Activated CD4-positive, alpha-beta T cell treated with anti-CD3 and anti-CD28 coated beads for 36 hours (primary cell): Measurements from ENCODE around the gene ENDOD1. TPM values are rescaled to one million over a fixed set of nuclear protein-coding genes. Genes with fewer than 3 reads are reported as not detected.
"Not testable (repeated sequence)": the region's sequence is repeated elsewhere in the genome, so short reads cannot be mapped to it uniquely, and the experiment has no call there.

Experiments
- ATAC-seq: fragments of 200-7000 bp; cut with Tn5 transposase; one replicate; pipeline ENCODE4 v1.10.0; 2021; ENCODE audit warnings: mild to moderate bottlenecking, moderate library complexity
- CTCF ChIA-PET: fragments of 350-600 bp; sonication (Branson Sonifier 250); formaldehyde crosslinking; loops from one replicate; lab custom pipeline; 2021; ENCODE audit warnings: antibody characterized with exemption; lab: Charles Lee
- POLR2A ChIA-PET: fragments of 350-600 bp; sonication (Branson Sonifier 250); formaldehyde crosslinking; loops from one replicate; lab custom pipeline; 2021; ENCODE audit warnings: antibody characterized with exemption, inconsistent platforms; lab: Charles Lee
- DNase-seq: peaks from one replicate; pipeline ENCODE4 v3.0.0-alpha.2; 2020
- H3K27ac Mint-ChIP-seq: one replicate; pipeline ENCODE4 v1.8.0; 2021; ENCODE audit warnings: mixed read lengths
- H3K27me3 Mint-ChIP-seq: one replicate; pipeline ENCODE4 v1.8.0; 2021; ENCODE audit warnings: mixed read lengths
- H3K36me3 Mint-ChIP-seq: one replicate; pipeline ENCODE4 v1.8.0; 2021; ENCODE audit warnings: low read depth, mixed read lengths
- H3K4me1 Mint-ChIP-seq: one replicate; pipeline ENCODE4 v1.8.0; 2021; ENCODE audit warnings: mixed read lengths
- H3K4me3 Mint-ChIP-seq: one replicate; pipeline ENCODE4 v1.8.0; 2021; ENCODE audit warnings: mild to moderate bottlenecking, moderate library complexity, mixed read lengths
- H3K9me3 Mint-ChIP-seq: one replicate; pipeline ENCODE4 v1.8.0; 2021; ENCODE audit warnings: low read depth, mixed read lengths
- intact Hi-C, 2 experiments: fragments of 100-400 bp; cut with DNase I in 1 of 2; cut with micrococcal nuclease in 1 of 2; formaldehyde crosslinking; loops; one replicate each; pipeline versions ENCODE4 v1.14.2 to v1.15.1; 2022 to 2024; cut with DNase I, micrococcal nuclease
- total RNA-seq, 2 experiments: library from RNA; stranded (reverse); gene quantifications; one replicate each; pipeline ENCODE4 v1.2.3, GENCODE V29; 2021

Gene ENDOD1
- total RNA-seq, 2 experiments from 2014 or later, result 11.1 to 13.1 TPM

DNA sequence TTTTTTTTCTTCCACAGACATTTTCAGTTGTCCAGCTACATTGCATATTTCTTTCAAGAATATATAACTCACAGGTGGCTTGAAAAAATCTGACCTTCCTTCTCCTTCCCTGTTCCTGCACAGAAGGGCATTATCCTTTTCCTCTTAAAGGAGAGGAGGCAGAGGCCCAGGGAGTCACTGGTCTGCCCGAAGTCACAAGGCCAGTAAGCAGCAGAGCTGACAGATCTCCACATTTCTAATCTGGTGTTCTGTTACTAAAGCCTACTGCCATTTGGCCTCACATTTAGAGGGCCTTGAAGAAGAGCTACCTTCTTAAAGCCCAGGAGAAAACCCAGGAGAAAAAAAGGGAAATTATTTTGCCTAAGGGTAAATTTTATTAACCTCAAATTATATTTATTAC, 12.3 kb downstream of the ENDOD1 start:
- POLR2A ChIA-PET, result no interaction called here
- Mint-ChIP-seq H3K27ac (no peak overlapping the region), H3K36me3 (no peaks in the 10 kb centered on the region), H3K4me1 (peaks cover 10% of the 10 kb centered on the region), H3K9me3 (no peaks in the 10 kb centered on the region), H3K27me3 (no peaks in the 10 kb centered on the region), H3K4me3 (no peak overlapping the region)
- CTCF ChIA-PET, result interaction anchor here (0.6 to 1.4 kb wide), 5 partner anchors 10 to 41 kb away, joined by 3 to 8 read pairs (median 4); partner anchors contain the start of gene SRSF8
- DNase-seq, result no peak
- intact Hi-C loops, result no loop called here
- no peak for ATAC-seq

DNA sequence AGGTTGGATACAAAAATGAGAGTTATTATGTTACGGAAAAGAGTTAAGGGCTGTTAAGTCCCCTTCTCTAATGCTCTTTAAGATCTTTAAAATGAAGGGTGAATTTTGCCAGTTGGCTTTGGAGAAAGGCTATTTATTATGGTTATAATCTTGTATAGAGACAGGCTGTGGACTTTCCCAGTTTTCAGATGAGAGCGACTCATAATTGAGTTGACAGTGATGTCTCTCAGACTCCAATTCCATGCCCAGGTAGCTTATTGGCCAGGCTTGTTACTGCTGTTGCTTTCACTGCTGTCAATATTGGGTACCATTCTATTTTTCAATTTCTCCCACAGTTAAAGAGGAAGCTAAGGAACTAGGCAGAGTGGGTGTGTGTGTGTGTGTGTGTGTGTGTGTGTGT, 13.1 kb downstream of the ENDOD1 start:
- DNase-seq, result no peak
- POLR2A ChIA-PET, result no interaction called here

DNA sequence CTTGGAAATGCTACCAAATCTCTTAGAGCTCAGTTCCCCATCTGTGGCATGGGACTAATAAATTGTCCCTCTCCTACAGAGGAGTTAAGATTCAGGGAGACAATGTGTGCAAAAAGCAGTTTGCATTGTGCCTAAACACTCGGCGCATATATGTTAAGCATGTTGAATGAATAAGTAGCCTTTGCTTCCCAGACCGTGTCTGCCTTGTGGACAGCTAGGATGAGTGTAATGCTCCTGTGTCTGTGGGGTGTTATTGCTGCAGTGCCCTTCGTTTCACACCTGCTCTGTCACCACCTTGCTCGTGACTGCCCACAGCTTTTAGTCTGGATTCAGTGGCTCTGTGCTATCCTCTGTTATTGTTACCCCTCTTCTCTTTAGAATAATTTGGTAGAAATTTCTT, 14.1 kb downstream of the ENDOD1 start:
- no peaks in the 10 kb centered on the region for H3K36me3 Mint-ChIP-seq
- ChIA-PET CTCF (interaction anchor here (0.6 to 1.7 kb wide), 5 partner anchors 10 to 463 kb away, joined by 3 to 6 read pairs (median 4); no protein-coding TSS in a partner anchor), POLR2A (no interaction called here)
- no peaks in the 10 kb centered on the region for H3K27me3 Mint-ChIP-seq
- no peaks in the 10 kb centered on the region for H3K9me3 Mint-ChIP-seq
- ATAC-seq (no peak), DNase-seq (no peak)
- no peak overlapping the region for H3K4me3 Mint-ChIP-seq
- intact Hi-C loops, result no loop called here
- H3K4me1 Mint-ChIP-seq, result peaks cover 5% of the 10 kb centered on the region
- no peak overlapping the region for H3K27ac Mint-ChIP-seq

More for the DNA sequence above, 13.1 kb downstream of the ENDOD1 start:
- no peak overlapping the region for H3K27ac Mint-ChIP-seq
- ATAC-seq, result no peak
- H3K9me3 Mint-ChIP-seq, result no peaks in the 10 kb centered on the region
- H3K4me3 Mint-ChIP-seq, result no peak overlapping the region
- H3K4me1 Mint-ChIP-seq, result peaks cover 5% of the 10 kb centered on the region
- no peaks in the 10 kb centered on the region for H3K36me3 Mint-ChIP-seq
- intact Hi-C loops, result no loop called here
- CTCF ChIA-PET, result interaction anchor here (0.6 to 1.4 kb wide), 9 partner anchors 9 to 42 kb away, joined by 3 to 8 read pairs (median 4); partner anchors contain the start of gene SRSF8
- no peaks in the 10 kb centered on the region for H3K27me3 Mint-ChIP-seq

DNA sequence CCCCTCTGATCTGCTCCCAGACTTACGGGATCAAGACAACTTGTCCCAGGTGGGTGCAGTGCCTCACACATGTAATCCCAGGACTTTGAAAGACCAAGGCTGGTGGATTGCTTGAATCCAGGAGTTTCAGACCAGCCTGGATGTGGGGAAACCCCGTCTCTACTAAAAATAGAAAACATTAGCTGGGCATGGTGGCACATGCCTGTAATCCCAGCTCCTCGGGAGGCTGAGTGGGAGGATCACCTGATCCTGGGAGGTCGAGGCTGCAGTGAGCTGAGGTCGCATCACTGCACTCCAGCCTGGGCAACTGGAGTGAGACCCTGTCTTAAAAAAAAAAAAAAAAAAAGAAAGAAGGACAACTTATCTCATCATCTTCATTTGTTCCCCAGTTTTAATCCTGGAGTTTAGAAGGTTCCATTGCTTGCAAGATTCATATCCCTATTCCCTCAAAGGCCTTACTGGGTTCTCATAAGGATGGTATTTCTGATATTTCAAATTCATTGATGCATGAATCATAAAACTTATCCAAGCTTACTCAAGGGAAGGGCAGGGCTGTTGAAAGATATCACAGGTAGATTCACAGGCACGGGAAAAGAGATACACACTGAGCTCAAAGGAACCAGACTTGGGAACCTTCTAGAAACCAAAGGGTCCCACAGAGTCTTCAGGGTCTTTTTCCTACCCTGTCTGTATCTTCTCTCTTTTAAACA, 14.6 kb downstream of the ENDOD1 start:
- Mint-ChIP-seq H3K27ac (no peak overlapping the region), H3K9me3 (no peaks in the 10 kb centered on the region), H3K27me3 (no peaks in the 10 kb centered on the region), H3K36me3 (no peaks in the 10 kb centered on the region), H3K4me1 (peaks cover 5% of the 10 kb centered on the region), H3K4me3 (no peak overlapping the region)
- intact Hi-C loops, result no loop called here
- ChIA-PET CTCF (interaction anchor here (0.6 to 1.7 kb wide), 4 partner anchors 11 to 463 kb away, joined by 3 to 6 read pairs (median 4); no protein-coding TSS in a partner anchor), POLR2A (no interaction called here)
- DNase-seq (no peak), ATAC-seq (no peak)

DNA sequence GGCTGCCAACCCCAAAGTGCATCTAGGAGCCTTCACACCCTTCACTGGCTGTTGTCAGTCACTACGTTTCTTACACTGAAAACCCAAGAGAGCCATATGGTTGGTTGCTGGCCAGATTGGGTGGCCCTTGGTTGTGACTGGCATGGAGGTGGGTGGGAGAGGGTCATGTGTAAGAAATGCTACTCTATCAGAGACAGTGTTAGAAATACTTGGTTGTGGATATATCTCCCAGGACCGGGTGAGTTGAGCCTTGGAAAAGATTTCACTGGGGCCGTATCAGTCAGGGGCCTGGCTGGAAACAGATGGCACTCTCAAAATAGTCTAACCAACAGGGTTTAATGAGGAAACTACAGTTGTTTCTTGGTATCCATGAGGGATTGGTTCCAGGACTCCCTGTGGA, 15.2 kb downstream of the ENDOD1 start:
- Mint-ChIP-seq H3K4me3 (no peak overlapping the region), H3K27ac (no peak overlapping the region), H3K4me1 (peaks cover 5% of the 10 kb centered on the region), H3K9me3 (no peaks in the 10 kb centered on the region), H3K27me3 (no peaks in the 10 kb centered on the region), H3K36me3 (peaks cover 4% of the 10 kb centered on the region)
- ATAC-seq (no peak), DNase-seq (no peak)
- CTCF ChIA-PET, result interaction anchor here (1.7 kb wide), 1 partner anchor 11 kb away, joined by 5 read pairs; no protein-coding TSS in a partner anchor
- intact Hi-C loops, result no loop called here
- POLR2A ChIA-PET, result no interaction called here

DNA sequence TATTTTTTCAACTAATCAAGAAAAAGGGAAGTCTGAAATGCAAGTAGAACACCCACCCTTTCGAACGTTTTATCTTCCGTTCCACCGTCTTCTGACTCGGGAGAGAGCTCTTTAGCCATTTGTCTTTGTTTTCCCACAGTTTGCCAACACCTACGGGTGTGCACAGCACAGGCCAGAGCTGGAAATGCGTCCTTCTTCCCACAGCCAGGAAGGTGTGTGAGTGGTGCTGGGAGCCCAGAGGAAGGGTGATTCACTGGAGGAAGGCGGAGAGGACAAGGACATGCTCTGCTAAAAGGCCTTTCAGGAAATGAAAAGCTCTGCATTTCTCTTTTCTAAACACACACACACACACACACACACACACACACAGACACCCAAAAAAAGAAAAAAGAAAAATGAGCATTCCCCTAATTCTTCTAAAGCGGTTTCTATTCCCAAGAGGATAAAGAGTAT, 18.5 kb downstream of the ENDOD1 start:
- ATAC-seq, result no peak
- H3K4me3 Mint-ChIP-seq, result no peak overlapping the region
- H3K9me3 Mint-ChIP-seq, result no peaks in the 10 kb centered on the region
- H3K27ac Mint-ChIP-seq, result no peak overlapping the region
- no peak for DNase-seq
- intact Hi-C loops, result no loop called here
- peaks cover 2% of the 10 kb centered on the region for H3K4me1 Mint-ChIP-seq
- peaks cover 10% of the 10 kb centered on the region for H3K36me3 Mint-ChIP-seq
- no peaks in the 10 kb centered on the region for H3K27me3 Mint-ChIP-seq
- ChIA-PET POLR2A (no interaction called here), CTCF (interaction anchor here (0.6 to 1.0 kb wide), 2 partner anchors 15 to 211 kb away, joined by 3 read pairs; no protein-coding TSS in a partner anchor)

DNA sequence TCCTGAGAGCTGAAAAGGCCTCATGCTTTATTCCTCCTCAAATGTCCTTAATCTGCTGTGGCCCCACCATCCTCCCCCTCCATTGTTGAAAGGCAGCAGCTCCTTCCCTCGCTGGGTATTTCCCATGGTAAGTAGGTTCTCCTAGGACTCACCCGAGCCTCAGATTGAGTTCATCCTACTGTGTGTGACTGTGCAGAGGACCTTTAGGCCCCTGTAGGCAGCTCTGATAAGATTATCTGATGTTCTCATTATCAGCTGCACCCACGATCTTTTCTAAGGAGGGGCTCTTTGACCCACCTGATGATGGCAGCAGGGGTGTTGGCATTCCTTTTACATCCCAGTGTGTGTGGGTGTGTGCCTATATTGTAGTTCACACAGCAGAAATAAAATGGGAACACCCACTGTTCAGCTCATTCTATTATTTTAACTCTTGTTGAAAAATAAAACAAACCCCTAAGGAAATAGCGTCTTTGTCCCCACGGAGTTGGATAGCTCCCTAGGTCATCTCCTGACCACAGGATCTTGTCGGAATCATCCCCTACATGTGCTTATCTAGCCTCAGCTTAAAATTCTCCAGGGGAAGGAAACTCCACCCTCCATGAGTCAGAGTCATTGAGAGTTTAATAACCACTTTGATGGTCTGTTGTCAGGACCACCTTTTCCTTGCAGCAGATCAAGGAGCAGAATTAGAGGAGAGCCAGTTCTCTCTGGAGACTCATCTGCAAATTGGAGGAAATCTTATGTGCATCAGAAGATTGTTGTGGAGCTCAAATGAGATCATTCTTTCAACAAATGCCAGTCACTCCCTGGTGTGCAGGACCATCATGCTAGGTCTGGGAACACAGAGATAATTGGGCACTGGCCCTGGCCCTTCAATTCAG, 19.3 kb downstream of the ENDOD1 start:
- CTCF ChIA-PET, result interaction anchor here (0.6 kb wide), 1 partner anchor 211 kb away, joined by 3 read pairs; no protein-coding TSS in a partner anchor
- no peak for ATAC-seq

DNA sequence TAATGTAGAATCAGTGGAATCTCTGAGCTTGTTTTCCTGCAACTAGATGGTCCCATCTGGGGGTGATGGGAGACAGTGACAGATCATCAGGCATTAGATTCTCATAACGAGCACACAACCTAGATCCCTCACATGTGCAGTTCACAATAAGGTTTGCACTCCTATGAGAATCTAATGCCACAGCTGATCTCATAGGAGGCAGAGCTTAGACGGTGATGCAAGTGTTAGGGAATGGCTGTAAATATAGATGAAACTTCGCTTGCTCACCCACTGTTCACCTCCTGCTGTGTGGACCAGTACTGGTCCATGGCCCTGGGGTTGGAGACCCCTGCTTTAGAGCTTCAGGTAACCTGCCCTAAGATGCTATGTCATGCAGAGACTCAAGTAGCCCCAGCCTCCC, 21.8 kb downstream of the ENDOD1 start:
- CTCF ChIA-PET, H3K27me3 Mint-ChIP-seq, intact Hi-C loops, POLR2A ChIA-PET, H3K27ac Mint-ChIP-seq, DNase-seq, H3K4me3 Mint-ChIP-seq, H3K4me1 Mint-ChIP-seq, ATAC-seq, H3K9me3 Mint-ChIP-seq: not testable (repeated sequence)
- H3K36me3 Mint-ChIP-seq, result peaks cover 15% of the 10 kb centered on the region

More for the DNA sequence above, 19.3 kb downstream of the ENDOD1 start:
- intact Hi-C loops, result no loop called here
- Mint-ChIP-seq H3K27me3 (no peaks in the 10 kb centered on the region), H3K27ac (no peak overlapping the region), H3K36me3 (peaks cover 15% of the 10 kb centered on the region), H3K4me3 (no peak overlapping the region), H3K4me1 (peaks cover 2% of the 10 kb centered on the region), H3K9me3 (no peaks in the 10 kb centered on the region)
- POLR2A ChIA-PET, result no interaction called here
- no peak for DNase-seq

DNA sequence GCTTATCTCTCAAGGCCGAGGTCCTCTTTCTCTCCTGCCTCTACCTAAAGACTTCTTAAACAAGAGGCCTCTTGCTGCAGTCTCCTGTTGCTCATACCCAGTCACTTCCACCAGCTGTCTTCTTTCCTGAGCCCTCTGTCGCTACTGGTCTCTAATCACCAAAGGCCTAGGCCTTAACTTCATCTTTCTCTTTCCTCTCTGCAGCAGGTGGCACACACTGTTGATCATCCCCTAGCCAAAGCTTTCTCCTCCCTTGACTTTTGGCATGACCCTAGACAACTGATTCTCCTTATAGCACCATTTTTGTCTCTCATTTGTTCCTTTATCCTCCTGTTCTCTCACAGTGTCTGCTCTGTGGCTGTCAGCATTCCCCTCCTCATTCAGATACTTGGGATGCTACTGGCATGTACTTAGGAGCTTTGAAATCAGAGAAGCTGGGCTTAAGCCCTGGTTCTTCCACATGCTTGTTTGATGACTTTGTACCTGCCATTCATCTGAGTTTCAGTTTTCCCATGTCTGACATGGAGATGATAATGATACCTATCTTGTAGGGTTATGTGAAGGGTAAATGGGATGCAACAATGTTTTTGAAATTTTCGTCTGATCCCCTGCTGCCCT, 22.4 kb downstream of the ENDOD1 start:
- ChIA-PET POLR2A (no interaction called here), CTCF (interaction anchor here (0.9 kb wide), 1 partner anchor 9 kb away, joined by 3 read pairs; no protein-coding TSS in a partner anchor)
- Mint-ChIP-seq H3K4me1 (peaks cover 2% of the 10 kb centered on the region), H3K36me3 (peaks cover 15% of the 10 kb centered on the region), H3K9me3 (no peaks in the 10 kb centered on the region), H3K27me3 (no peaks in the 10 kb centered on the region), H3K27ac (no peak overlapping the region), H3K4me3 (no peak overlapping the region)
- no peak for ATAC-seq
- intact Hi-C loops, result no loop called here
- no peak for DNase-seq

DNA sequence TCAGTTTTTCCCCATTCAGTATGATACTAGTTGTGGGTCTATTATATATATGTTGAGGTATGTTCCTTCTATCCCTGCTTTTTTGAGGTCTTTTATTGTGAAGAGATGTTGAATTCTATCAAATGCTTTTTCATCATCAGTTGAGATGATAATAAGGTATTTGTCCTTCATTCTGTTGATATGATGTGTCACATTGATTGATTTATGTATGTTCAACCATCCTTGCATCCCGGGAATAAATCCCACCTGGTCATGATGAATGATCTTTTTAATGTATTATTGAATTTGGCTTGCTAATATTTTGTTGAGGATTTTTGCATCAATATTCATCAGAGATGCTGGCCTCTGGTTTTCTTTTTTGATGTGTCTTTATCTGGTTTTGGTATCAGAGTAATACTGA, 26.0 kb downstream of the ENDOD1 start:
- no peak overlapping the region for H3K4me3 Mint-ChIP-seq
- ChIA-PET POLR2A (no interaction called here), CTCF (no interaction called here)
- H3K27me3 Mint-ChIP-seq, result no peaks in the 10 kb centered on the region
- peaks cover 9% of the 10 kb centered on the region for H3K36me3 Mint-ChIP-seq
- no peak overlapping the region for H3K27ac Mint-ChIP-seq
- intact Hi-C loops, result no loop called here
- H3K9me3 Mint-ChIP-seq, result peaks cover 2% of the 10 kb centered on the region
- ATAC-seq (no peak), DNase-seq (no peak)
- H3K4me1 Mint-ChIP-seq, result peaks cover 5% of the 10 kb centered on the region
